ENCODE measurements around the gene TBX3. TPM values are rescaled to one million over a fixed set of nuclear protein-coding genes. Genes with fewer than 3 reads are reported as not detected.

The TBX3 gene
- polyA plus RNA-seq, 3 donors: 1.9 to 18.1 (median 10.3) TPM

- WGBS, 3 donors: 16 to 43% (median 40%) methylated on average over 11 of the region's 11 CpGs
- no peak overlapping the region for H3K27ac ChIP-seq (ENCODE audit: low read depth, low read length)
Measured at GRCh38 chr12:114686426-114686772, 2.4 kb upstream of the TBX3 start.

DNA sequence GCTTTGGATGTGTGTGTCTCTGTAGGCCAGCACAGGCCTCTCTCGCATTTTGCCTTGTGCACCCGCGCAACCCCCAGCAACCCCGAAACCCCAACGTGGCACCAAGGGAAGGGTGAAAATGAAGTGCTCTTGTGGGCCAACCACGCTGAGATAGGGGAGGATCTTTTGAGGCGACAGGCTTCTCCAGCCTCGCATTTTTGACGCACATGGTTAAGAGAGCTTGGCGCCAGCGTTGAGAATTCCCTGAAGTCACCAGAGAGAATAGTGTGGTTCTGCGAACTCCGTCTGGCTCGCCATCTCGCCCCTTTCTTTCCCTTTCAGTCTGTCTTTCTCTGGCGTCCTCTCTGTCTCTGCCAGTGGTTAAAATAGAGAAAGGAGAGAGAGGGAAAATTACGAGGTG is 1.9 kb upstream of the TBX3 start:
- H3K27ac ChIP-seq (ENCODE audit: low read depth, low read length): no peak overlapping the region

DNA sequence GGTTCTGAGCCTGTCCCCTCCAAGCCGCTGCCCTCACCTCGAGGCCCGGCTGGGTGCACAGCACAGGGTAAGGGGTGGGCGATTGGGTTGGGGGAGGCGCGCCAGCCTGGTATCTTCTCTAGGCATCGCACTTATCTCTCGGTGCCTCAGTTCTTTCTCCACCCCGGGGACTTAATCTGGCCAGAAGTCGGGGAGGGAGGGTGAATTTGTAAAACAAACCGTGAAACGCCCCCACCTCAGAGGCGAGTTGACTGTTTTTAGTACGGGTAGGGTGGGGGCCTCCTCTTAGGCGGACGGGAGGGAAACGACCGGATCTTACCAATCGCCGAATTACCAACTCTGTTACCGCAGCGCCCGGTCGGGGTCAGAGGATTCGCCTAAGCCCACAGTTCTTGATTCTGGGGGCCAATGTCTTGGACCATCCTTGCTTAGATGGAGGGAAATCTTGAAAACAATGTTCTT is 1.4 kb upstream of the TBX3 start:
- 27 to 47% (median 38%) methylated on average over 25 of the region's 25 CpGs for WGBS, 3 donors
- H3K27ac ChIP-seq (ENCODE audit: low read depth, low read length): no peak overlapping the region

More for the DNA sequence above, 1.9 kb upstream of the TBX3 start:
- 26 to 59% (median 43%) methylated on average over 17 of the region's 17 CpGs for WGBS, 3 donors

DNA sequence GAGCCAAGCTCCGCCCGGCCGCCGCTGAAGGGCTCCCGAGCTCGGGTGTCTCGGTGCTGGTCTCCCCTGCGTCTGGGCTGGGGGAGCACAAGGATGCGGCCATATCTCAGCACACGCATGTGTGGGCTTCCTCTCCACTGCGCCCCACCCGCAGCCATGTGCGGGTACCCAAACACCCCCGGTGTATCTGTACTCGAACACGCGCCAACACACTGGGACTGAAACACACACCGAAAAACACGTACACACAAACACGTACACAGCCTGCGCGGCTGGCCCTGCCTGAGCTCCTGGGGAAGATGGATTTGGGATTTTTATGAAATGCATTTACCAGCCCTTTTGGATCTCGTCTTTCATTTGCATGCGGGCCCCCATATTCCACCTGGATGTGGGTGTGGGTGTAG is 897 bp upstream of the TBX3 start:
- 2 to 3% (median 3%) methylated on average over 24 of the region's 24 CpGs for WGBS, 3 donors

GRCh38 chr12:114683709-114684097 is 272 bp downstream of the TBX3 start:
- no peak overlapping the region for H3K27ac ChIP-seq (ENCODE audit: low read depth, low read length)
- WGBS, 3 donors: 2% methylated on average over 19 of the region's 19 CpGs

More for the DNA sequence above, 897 bp upstream of the TBX3 start:
- H3K27ac ChIP-seq (ENCODE audit: low read depth, low read length): no peak overlapping the region

DNA sequence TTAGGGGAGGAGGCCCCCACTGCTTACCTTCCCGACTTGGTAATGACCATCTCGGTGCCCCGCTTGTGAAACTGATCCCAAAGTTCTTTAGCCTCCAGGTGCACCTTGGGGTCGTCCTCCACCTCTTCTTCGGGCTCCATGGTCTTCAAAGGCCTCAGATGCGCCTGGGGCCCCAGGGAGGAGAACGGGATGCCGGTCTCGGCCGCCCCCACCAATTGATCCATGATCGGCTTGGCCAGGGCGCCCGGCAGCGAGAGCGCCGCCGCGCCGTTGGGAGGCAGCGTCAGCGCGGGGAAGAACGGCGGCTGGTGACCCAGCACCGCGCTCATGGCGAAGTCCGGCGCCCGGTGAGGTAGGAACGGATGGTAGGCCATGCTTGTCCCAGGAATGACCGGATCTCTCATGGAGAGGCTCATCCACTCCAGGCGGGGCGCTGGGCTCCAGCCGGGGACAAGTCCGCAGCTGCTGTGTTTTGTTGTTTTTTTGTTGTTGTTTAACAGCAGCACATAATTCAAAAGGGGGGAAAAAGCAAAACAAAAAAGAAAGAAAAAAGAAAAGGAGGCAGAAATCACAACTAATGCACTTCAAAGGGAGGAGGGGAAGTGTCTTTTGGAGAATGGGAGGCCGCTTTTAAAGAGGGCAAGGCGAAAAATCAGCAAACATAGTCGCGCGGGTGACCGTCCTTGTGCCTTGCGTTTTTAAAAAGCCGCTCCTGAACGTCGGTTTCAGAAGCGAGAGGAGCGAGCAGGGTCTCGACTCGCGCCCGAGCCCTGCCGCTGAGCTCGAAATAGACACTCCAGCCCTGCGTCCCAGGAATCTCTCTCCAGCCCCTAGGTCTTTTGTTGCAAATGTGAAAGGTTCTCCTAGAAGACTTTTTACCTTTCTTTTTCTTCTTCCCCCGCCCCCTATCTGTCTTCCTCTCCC is 928 bp downstream of the TBX3 start:
- no peak overlapping the region for H3K27ac ChIP-seq (ENCODE audit: low read depth, low read length)
- WGBS, 3 donors: 3 to 4% (median 3%) methylated on average over 56 of the region's 56 CpGs

GRCh38 chr12:114682106-114682784 is 1.7 kb downstream of the TBX3 start:
- no peak overlapping the region for H3K27ac ChIP-seq (ENCODE audit: low read depth, low read length)
- WGBS, 3 donors: 21 to 32% (median 26%) methylated on average over 10 of the region's 10 CpGs

GRCh38 chr12:114681116-114681871 is 2.7 kb downstream of the TBX3 start:
- WGBS, 3 donors: 17 to 23% (median 20%) methylated on average over 17 of the region's 17 CpGs
- H3K27ac ChIP-seq (ENCODE audit: low read depth, low read length): no peak overlapping the region

- no peak overlapping the region for H3K27ac ChIP-seq (ENCODE audit: low read depth, low read length)
- 16 to 34% (median 24%) methylated on average over 11 of the region's 11 CpGs for WGBS, 3 donors
Measured at GRCh38 chr12:114680604-114681069, 3.3 kb downstream of the TBX3 start.

GRCh38 chr12:114679942-114680341 is 4.0 kb downstream of the TBX3 start:
- 31 to 69% (median 66%) methylated on average over 11 of the region's 11 CpGs for WGBS, 3 donors
- no peak overlapping the region for H3K27ac ChIP-seq (ENCODE audit: low read depth, low read length)

DNA sequence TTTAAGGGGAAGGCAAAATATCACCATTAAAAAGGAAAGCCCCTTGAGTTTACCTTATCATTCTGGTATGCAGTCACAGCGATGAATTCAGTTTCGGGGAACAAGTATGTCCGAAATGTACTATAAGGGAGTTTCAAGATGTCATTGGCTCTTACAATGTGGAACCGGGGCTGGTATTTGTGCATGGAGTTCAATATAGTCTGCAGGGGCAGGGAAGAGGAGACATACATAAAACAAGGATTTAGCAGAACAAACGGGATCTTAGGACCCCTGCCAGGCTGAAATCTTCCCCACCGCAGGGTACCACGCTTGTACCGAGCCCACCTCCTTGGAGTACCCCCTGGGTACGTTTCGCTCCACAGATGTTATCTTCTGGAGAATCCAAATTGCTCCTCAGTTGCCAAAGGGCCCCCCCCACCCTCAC is 4.5 kb downstream of the TBX3 start:
- H3K27ac ChIP-seq (ENCODE audit: low read depth, low read length): no peak overlapping the region
- 38 to 80% (median 69%) methylated on average over 10 of the region's 10 CpGs for WGBS, 3 donors

- H3K27ac ChIP-seq (ENCODE audit: low read depth, low read length): no peak overlapping the region
- 54 to 82% (median 69%) methylated on average over 2 of the region's 2 CpGs for WGBS, 3 donors
Measured at GRCh38 chr12:114678718-114679117, 5.3 kb downstream of the TBX3 start.

GRCh38 chr12:114678028-114678427 is 5.9 kb downstream of the TBX3 start:
- WGBS, 3 donors: 67 to 78% (median 76%) methylated on average over 2 of the region's 2 CpGs
- H3K27ac ChIP-seq (ENCODE audit: low read depth, low read length): no peak overlapping the region

- WGBS, 3 donors: 34 to 78% (median 76%) methylated on average over 6 of the region's 6 CpGs
- H3K27ac ChIP-seq (ENCODE audit: low read depth, low read length): no peak overlapping the region
Measured at GRCh38 chr12:114676142-114676741, 7.7 kb downstream of the TBX3 start.

DNA sequence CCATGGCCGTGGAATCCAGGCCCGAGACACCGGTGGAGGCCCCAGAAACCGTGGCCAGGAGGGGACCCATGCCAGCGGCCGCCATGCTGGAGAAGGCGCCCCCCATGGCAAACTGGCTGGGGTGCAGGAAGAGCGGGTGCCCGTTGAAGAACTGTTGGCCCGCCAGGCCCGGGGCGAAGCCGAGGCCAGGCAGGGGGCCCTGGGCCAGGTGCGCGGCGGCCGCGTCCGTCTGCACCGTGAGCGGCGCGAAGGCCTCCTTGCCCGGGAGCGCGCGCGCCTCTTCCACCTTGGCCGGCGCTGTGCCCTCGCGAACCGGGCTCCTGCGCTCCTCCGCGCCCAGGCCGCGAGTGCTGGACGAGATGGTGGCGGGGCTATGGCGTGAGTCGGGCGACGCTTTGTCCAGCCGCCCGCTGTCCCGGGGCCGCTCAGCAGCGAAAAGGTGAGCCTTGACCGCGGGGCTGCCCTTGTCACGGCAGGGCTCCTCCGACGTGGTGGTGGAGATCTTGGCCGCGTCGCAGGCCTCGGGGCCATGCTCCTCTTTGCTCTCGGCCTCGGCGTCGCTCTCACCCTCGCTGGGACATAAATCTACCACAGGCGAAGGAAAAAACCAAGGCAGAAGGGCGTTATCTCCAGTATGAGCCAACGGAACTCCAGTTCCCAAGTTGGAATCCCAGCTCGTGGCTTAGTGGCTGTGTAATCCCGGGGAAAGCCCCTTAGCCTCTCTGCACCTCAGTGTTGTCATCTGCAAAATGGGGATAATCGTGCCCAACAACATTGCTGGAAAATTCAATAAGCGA is 9.5 kb downstream of the TBX3 start:
- H3K27ac ChIP-seq (ENCODE audit: low read depth, low read length): no peak overlapping the region
- 29 to 74% (median 71%) methylated on average over 63 to 70 of the region's 70 CpGs for WGBS, 3 donors

DNA sequence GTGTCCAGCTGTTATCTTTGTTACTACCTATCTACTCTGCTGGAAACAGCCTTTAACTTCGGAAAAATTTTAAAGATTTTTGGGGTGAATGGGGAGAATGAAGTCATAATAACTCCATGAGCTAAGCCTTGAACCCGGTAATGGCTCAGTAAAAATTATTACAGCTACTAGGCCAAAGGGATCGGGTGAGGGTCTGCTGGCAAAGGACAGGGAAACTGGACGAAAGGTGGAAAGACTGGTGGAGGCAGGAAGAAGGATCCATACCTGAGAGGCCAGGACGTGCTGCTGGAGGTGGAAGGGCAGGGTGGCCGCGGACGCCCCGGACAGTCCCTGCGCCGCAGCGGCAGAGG is 10.1 kb downstream of the TBX3 start:
- WGBS, 3 donors: 60 to 88% (median 87%) methylated on average over 12 of the region's 12 CpGs
- H3K27ac ChIP-seq (ENCODE audit: low read depth, low read length): no peak overlapping the region

GRCh38 chr12:114673169-114673833 is 10.7 kb downstream of the TBX3 start:
- 44 to 56% (median 47%) methylated on average over 10 of the region's 10 CpGs for WGBS, 3 donors
- H3K27ac ChIP-seq (ENCODE audit: low read depth, low read length): no peak overlapping the region

All from adipose tissue (tissue), 3 donors.